Measurements from ENCODE around the gene PCID2. TPM values are rescaled to one million over a fixed set of nuclear protein-coding genes. Genes with fewer than 3 reads are reported as not detected.

The PCID2 gene
- total RNA-seq, 3 donors from 2014 or later = 50.2 to 79.2 (median 76.7) TPM

DNA sequence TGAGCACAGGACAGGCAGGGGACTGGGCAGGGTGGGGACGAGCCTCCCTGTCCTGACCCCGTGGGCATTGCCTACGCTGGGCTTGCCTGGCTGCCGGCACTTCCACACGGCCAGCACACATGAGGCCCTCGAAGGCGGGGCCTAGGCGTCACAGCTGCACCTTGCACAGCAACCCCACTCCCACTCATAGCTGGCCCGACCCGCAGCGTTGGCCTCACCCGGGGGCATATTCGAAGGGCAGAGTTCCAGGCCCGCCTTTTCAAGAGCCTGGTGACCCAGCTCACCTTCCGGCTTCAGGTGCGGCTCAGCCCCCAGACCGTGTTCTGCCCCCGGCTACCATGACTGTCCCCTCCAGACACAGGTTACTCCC lies 66.9 kb downstream of the PCID2 start:
- peak in 1 of 2 donors; percentile 35 for DNase-seq (ENCODE audit: low spot score in 2 of 2)
- Histone ChIP-seq H3K9me3 (no peaks in the 10 kb centered on the region), H3K4me1 (no peaks in the 10 kb centered on the region), H3K27me3 (no peaks in the 10 kb centered on the region), H3K36me3 (no peaks in the 10 kb centered on the region), H3K27ac (no peak overlapping the region), H3K4me3 (no peak overlapping the region)
- intact Hi-C loops (cut with DNase I; ENCODE audit: low total_unique reads) = no loop called here
- TF ChIP-seq POLR2AphosphoS5 (IDR thresholded peaks at IDR 0.05) (no peak), POLR2A (IDR thresholded peaks at IDR 0.05) (no peak)

DNA sequence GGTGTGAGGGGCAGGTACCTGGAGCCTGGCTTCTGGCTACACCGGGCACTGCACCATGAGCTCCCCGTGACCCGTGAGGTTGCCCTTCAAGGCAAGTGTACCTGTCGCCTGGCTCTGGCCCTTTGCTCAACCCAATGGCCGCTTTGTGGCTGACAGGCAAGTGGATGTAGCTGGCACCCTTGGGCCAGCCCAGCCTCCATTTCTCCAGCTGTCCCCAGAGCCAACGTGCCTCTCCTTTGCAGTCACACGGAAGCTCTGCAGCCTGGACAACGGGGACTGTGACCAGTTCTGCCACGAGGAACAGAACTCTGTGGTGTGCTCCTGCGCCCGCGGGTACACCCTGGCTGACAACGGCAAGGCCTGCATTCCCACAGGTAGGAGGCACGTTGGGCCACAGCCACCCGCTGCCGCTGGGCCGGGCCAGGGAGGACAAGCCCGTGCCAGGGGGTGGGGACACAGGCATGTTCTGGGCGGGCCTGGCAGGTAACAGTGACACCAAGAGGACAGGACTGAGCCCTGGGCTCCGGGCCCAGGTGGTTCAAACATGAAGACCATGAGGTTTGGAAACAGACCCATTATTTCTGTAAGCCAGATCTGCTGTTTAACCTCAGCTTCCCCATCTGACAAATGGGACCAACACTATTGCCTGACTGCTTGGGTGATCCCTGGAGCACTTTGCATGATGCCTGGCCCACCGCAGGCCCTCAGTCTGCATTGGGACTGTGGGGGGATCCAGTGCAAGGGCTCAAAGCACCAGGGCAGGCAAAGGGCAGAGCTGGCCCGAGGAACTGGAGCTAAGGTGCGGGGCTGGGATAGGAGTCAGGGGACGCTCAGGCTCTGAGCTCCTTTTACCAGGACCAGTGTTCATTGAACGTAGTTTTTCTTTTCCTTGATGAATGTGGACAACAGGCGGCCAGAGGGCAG lies 67.5 kb downstream of the PCID2 start:
- Histone ChIP-seq H3K27me3 (no peaks in the 10 kb centered on the region), H3K36me3 (no peaks in the 10 kb centered on the region), H3K27ac (no peak overlapping the region), H3K4me1 (no peaks in the 10 kb centered on the region), H3K4me3 (no peak overlapping the region), H3K9me3 (no peaks in the 10 kb centered on the region)
- intact Hi-C loops (cut with DNase I; ENCODE audit: low total_unique reads) = no loop called here
- TF ChIP-seq POLR2AphosphoS5 (IDR thresholded peaks at IDR 0.05) (no peak), POLR2A (IDR thresholded peaks at IDR 0.05) (no peak)
- TF ChIP-seq, protein P1, sequence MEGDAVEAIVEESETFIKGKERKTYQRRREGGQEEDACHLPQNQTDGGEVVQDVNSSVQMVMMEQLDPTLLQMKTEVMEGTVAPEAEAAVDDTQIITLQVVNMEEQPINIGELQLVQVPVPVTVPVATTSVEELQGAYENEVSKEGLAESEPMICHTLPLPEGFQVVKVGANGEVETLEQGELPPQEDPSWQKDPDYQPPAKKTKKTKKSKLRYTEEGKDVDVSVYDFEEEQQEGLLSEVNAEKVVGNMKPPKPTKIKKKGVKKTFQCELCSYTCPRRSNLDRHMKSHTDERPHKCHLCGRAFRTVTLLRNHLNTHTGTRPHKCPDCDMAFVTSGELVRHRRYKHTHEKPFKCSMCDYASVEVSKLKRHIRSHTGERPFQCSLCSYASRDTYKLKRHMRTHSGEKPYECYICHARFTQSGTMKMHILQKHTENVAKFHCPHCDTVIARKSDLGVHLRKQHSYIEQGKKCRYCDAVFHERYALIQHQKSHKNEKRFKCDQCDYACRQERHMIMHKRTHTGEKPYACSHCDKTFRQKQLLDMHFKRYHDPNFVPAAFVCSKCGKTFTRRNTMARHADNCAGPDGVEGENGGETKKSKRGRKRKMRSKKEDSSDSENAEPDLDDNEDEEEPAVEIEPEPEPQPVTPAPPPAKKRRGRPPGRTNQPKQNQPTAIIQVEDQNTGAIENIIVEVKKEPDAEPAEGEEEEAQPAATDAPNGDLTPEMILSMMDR (IDR thresholded peaks at IDR 0.05) = no peak
- DNase-seq (ENCODE audit: low spot score in 2 of 2) = peak; percentile 31 to 45

DNA sequence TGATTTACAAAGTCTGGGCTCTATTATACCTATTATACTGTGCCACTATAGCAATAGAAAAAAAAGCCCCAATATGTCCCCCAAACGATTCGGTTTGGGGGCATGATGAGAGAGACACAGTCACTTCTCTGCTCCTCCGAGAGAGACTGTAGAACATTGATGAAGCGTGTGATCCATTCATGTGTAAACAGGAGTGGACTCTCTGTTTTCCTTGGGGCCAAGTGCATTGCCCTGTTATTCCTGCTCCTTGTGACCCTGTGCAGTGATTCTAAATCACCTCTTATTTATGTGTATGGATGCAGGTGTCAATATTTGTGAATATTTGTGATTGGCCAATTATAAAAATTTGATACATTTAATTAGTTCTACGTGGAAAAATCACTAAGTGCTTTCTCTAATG lies 68.9 kb downstream of the PCID2 start:
- no peak for DNase-seq (ENCODE audit: low spot score in 2 of 2)
- H3K27ac ChIP-seq = no peak overlapping the region
- TF ChIP-seq POLR2A (IDR thresholded peaks at IDR 0.05) (no peak), POLR2AphosphoS5 (IDR thresholded peaks at IDR 0.05) (no peak)
- TF ChIP-seq, protein P1 (IDR thresholded peaks at IDR 0.05) = no peak
- H3K9me3 ChIP-seq = no peaks in the 10 kb centered on the region
- H3K36me3 ChIP-seq = no peaks in the 10 kb centered on the region
- H3K4me3 ChIP-seq = no peak overlapping the region
- no peaks in the 10 kb centered on the region for H3K27me3 ChIP-seq
- no peaks in the 10 kb centered on the region for H3K4me1 ChIP-seq
- intact Hi-C loops (cut with DNase I; ENCODE audit: low total_unique reads) = no loop called here

DNA sequence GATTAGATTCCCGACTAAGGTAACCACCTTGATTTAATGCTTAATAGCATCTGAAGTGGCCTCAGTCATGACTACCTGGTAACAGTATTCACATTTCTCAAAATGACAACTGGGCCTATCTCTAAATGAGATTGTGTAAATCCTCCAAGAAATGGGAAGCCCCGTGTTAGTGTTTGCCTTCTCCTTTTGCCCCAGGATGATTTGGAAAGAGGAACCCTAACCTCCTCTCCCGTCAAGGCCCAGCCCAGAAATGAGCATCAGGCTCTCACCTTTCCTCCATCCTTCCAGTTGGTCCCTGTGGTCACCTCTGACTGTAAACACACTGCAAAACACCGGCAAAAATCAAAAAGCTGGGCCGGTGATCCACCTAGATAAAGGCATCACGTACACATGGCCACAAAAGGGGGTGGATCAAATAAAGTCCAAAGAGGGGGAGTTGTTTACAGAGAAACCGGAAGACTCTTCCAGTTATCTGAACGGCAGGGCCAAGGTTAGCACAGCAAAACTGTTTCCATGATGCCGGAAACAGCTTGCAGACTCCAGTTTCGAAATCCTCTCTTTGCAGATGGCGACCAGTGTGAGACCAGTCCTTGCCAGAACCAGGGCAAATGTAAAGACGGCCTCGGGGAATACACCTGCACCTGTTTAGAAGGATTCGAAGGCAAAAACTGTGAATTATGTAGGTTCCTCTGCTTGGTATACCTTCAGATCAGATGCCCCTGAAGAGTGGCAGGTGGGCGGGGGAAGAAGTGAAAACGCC lies 69.5 kb downstream of the PCID2 start:
- Histone ChIP-seq H3K27ac (no peak overlapping the region), H3K27me3 (no peaks in the 10 kb centered on the region), H3K9me3 (no peaks in the 10 kb centered on the region), H3K4me1 (no peaks in the 10 kb centered on the region), H3K4me3 (no peak overlapping the region), H3K36me3 (no peaks in the 10 kb centered on the region)
- intact Hi-C loops (cut with DNase I; ENCODE audit: low total_unique reads) = no loop called here
- DNase-seq (ENCODE audit: low spot score in 2 of 2) = peak in 1 of 2 donors; percentile 27
- TF ChIP-seq POLR2A (IDR thresholded peaks at IDR 0.05) (no peak), POLR2AphosphoS5 (IDR thresholded peaks at IDR 0.05) (no peak)
- TF ChIP-seq, protein P1 (IDR thresholded peaks at IDR 0.05) = no peak

DNA sequence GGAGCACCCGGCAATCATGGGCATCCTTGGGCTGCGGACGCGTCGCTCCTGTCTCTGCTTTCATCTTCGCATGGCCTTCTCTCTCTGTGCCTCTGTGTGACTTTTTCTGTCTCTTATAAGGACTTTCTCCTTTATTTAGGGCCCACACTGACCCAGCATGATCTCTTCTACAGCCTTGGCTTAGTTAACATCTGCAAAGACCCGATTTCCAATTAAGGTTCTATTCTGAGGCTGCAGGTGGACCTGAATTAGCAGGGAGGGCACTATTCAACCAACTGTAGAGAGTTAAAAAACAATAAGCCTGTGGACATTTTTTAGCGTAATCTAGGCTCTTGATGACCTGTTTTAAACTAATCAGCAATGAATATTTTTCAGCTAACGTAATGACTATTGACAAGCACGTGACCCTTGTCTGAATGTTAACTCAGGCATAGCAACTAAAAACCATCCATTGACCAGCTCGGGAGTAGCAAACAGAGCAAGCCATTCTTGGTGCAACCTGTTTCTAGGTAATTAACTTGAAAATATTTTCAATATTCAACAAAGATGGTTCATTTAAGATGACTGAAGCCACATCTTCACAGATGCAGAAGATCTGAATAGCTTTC lies 70.7 kb downstream of the PCID2 start:
- DNase-seq (ENCODE audit: low spot score in 2 of 2) = no peak
- Histone ChIP-seq H3K9me3 (no peaks in the 10 kb centered on the region), H3K27ac (no peak overlapping the region), H3K36me3 (no peaks in the 10 kb centered on the region), H3K4me1 (no peaks in the 10 kb centered on the region), H3K27me3 (no peaks in the 10 kb centered on the region), H3K4me3 (no peak overlapping the region)
- no peak for TF ChIP-seq POLR2AphosphoS5 (IDR thresholded peaks at IDR 0.05)
- intact Hi-C loops (cut with DNase I; ENCODE audit: low total_unique reads) = no loop called here
